DND-41 (cell line): ENCODE measurements around the gene PIGB.

ENCODE experiments used
- EZH2 ChIP-seq: IDR thresholded peaks from 3 replicates; pipeline ENCODE4 v1.6.1; 2012; ENCODE audit warnings: borderline replicate concordance, low read depth, mild to moderate bottlenecking, moderate library complexity, low read length, inconsistent platforms; ENCODE audit not compliant: severe bottlenecking
- TF ChIP-seq, protein P1 (sequence below): IDR thresholded peaks from 2 replicates; pipeline ENCODE4 v1.5.1; 2012; ENCODE audit warnings: borderline replicate concordance, low read length, moderate library complexity, mild to moderate bottlenecking; ENCODE audit not compliant: poor library complexity, severe bottlenecking; ENCODE audit errors: extremely low read depth

DNA sequence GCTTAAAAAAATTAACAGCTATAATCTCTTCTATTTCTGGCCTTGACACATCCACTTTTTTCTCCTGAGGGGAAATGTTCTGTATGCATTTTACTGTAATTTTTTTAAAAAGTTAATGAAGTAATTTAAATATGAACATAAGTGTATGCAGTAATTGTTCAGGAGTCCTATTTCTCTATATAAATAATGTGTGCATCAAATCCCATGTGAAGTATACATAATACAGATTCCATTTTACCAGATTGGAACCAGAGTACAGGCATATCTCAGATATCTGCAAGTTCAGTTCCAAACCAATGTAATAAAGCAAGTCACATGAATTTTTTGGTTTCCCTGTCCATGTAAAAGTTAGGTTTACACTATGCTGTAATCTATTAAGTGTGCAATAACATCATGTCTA lies 62.6 kb downstream of the PIGB start:
- TF ChIP-seq, protein P1, sequence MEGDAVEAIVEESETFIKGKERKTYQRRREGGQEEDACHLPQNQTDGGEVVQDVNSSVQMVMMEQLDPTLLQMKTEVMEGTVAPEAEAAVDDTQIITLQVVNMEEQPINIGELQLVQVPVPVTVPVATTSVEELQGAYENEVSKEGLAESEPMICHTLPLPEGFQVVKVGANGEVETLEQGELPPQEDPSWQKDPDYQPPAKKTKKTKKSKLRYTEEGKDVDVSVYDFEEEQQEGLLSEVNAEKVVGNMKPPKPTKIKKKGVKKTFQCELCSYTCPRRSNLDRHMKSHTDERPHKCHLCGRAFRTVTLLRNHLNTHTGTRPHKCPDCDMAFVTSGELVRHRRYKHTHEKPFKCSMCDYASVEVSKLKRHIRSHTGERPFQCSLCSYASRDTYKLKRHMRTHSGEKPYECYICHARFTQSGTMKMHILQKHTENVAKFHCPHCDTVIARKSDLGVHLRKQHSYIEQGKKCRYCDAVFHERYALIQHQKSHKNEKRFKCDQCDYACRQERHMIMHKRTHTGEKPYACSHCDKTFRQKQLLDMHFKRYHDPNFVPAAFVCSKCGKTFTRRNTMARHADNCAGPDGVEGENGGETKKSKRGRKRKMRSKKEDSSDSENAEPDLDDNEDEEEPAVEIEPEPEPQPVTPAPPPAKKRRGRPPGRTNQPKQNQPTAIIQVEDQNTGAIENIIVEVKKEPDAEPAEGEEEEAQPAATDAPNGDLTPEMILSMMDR: no peak
- no peak for TF ChIP-seq EZH2
